Measurements from ENCODE around the gene PTPRN. TPM values are rescaled to one million over a fixed set of nuclear protein-coding genes. Genes with fewer than 3 reads are reported as not detected.

Gene PTPRN
- polyA plus RNA-seq, 1 donor from 2014 or later: 66.4 TPM

- Histone ChIP-seq H3K9me2 (ENCODE audit: insufficient read depth, low read length) (no peaks in the 10 kb centered on the region), H3K9me3 (ENCODE audit: low read length) (no peaks in the 10 kb centered on the region), H4K20me1 (ENCODE audit: insufficient read depth) (no peaks in the 10 kb centered on the region), H3K9ac (ENCODE audit: low read length) (no peak overlapping the region), H3K27me3 (ENCODE audit: insufficient read depth, low read depth, low read length) (no peaks in the 10 kb centered on the region), H3K4me2 (ENCODE audit: low read length) (no peak overlapping the region), H3K27ac (ENCODE audit: low read length) (no peak overlapping the region), H3F3A (ENCODE audit: insufficient read depth, low read length, poor library complexity, severe bottlenecking) (no peaks in the 10 kb centered on the region), H2AFZ (ENCODE audit: low read depth, low read length) (no peak overlapping the region), H3K4me3 (ENCODE audit: low read length) (no peak overlapping the region), H3K36me3 (ENCODE audit: insufficient read depth, low read length) (peaks cover 5% of the 10 kb centered on the region), H3K79me2 (replicated peaks; ENCODE audit: insufficient read depth, low read length) (no peaks in the 10 kb centered on the region)
- no peak for TF ChIP-seq MXI1 (conservative IDR thresholded peaks at IDR 0.05; ENCODE audit: poor library complexity, severe bottlenecking)
- TF ChIP-seq SMC3 (conservative IDR thresholded peaks at IDR 0.05; ENCODE audit: poor library complexity): no peak
- no peak for TF ChIP-seq EP300 (conservative IDR thresholded peaks at IDR 0.05; ENCODE audit: poor library complexity, severe bottlenecking)
- no peak for TF ChIP-seq REST (IDR thresholded peaks at IDR 0.05; ENCODE audit: borderline replicate concordance)
- no peak for TF ChIP-seq POLR2AphosphoS5 (IDR thresholded peaks at IDR 0.05)
- TF ChIP-seq CTCF (IDR thresholded peaks at IDR 0.05; ENCODE audit: poor library complexity, severe bottlenecking): no peak
- TF ChIP-seq TAF1 (IDR thresholded peaks at IDR 0.05; ENCODE audit: low read depth): no peak
- no peak for TF ChIP-seq EZH2 (IDR thresholded peaks at IDR 0.05; ENCODE audit: borderline replicate concordance, insufficient read depth, low read length, poor library complexity, severe bottlenecking)
- no peak for TF ChIP-seq RAD21 (conservative IDR thresholded peaks at IDR 0.05)
These were observed 16.6 kb downstream of the PTPRN start for GRCh38 chr2:219292616-219293015.

GRCh38 chr2:219291910-219292490 lies 17.2 kb downstream of the PTPRN start:
- H4K20me1 ChIP-seq (ENCODE audit: insufficient read depth): no peaks in the 10 kb centered on the region
- TF ChIP-seq EZH2 (IDR thresholded peaks at IDR 0.05; ENCODE audit: borderline replicate concordance, insufficient read depth, low read length, poor library complexity, severe bottlenecking) (no peak), POLR2AphosphoS5 (IDR thresholded peaks at IDR 0.05) (no peak), EP300 (conservative IDR thresholded peaks at IDR 0.05; ENCODE audit: poor library complexity, severe bottlenecking) (no peak), RAD21 (conservative IDR thresholded peaks at IDR 0.05) (no peak), SMC3 (conservative IDR thresholded peaks at IDR 0.05; ENCODE audit: poor library complexity) (no peak), TAF1 (IDR thresholded peaks at IDR 0.05; ENCODE audit: low read depth) (no peak), MXI1 (conservative IDR thresholded peaks at IDR 0.05; ENCODE audit: poor library complexity, severe bottlenecking) (no peak), REST (IDR thresholded peaks at IDR 0.05; ENCODE audit: borderline replicate concordance) (no peak), CTCF (IDR thresholded peaks at IDR 0.05; ENCODE audit: poor library complexity, severe bottlenecking) (no peak)
- H3K27me3 ChIP-seq (ENCODE audit: insufficient read depth, low read depth, low read length): no peaks in the 10 kb centered on the region
- H2AFZ ChIP-seq (ENCODE audit: low read depth, low read length): no peak overlapping the region
- no peaks in the 10 kb centered on the region for H3K9me2 ChIP-seq (ENCODE audit: insufficient read depth, low read length)
- peaks cover 5% of the 10 kb centered on the region for H3K36me3 ChIP-seq (ENCODE audit: insufficient read depth, low read length)
- no peaks in the 10 kb centered on the region for H3F3A ChIP-seq (ENCODE audit: insufficient read depth, low read length, poor library complexity, severe bottlenecking)
- no peaks in the 10 kb centered on the region for H3K9me3 ChIP-seq (ENCODE audit: low read length)
- H3K9ac ChIP-seq (ENCODE audit: low read length): no peak overlapping the region
- H3K79me2 ChIP-seq (replicated peaks; ENCODE audit: insufficient read depth, low read length): no peaks in the 10 kb centered on the region
- H3K4me3 ChIP-seq (ENCODE audit: low read length): no peak overlapping the region
- no peak overlapping the region for H3K4me2 ChIP-seq (ENCODE audit: low read length)
- H3K27ac ChIP-seq (ENCODE audit: low read length): no peak overlapping the region
